GM18909 (cell line): Measurements from ENCODE around the gene FAM210A.

ENCODE experiments used
- ATAC-seq: cut with Tn5 transposase; IDR thresholded peaks from one replicate; pipeline ENCODE4 v1.9.1; 2021; ENCODE audit warnings: mild to moderate bottlenecking; ENCODE audit not compliant: unreplicated experiment, poor library complexity

Gene FAM210A

GRCh38 chr18:13613591-13614501 is 112.5 kb downstream of the FAM210A start:
- no peak for ATAC-seq
